ENCODE results near the gene REXO1.

DNA sequence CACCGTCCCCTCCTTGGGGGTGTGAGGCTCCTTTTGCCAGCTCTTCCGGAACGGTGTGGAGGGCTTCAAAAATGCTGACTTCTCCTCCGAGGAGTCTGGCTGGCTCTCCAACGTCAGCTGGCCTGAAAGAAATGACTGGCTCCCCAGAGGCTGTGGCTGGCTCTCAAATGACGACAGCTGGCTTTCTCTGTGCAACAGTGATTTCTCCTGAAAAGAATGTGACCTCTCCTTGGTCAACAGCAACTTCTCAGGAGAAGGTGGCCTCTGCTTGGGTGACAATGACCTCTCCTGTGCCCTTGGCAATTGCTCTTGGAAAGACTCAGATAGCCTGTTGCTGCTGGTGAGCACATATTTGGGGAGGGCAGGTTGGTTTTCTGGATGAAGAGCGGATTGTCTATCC is 65.8 kb downstream of the REXO1 start:
- TF ChIP-seq POLR2A (IDR thresholded peaks at IDR 0.05; ENCODE audit: low read depth, low read length) (no peak), POLR2AphosphoS5 (IDR thresholded peaks at IDR 0.05; ENCODE audit: low read depth, low read length) (no peak), PAX5 (IDR thresholded peaks at IDR 0.05; ENCODE audit: insufficient read depth, low read length, severe bottlenecking) (no peak), TAF1 (IDR thresholded peaks at IDR 0.05; ENCODE audit: low read depth, low read length) (no peak)

Measured in GM12891 (cell line).